Measurements from ENCODE around the gene ARMH1. TPM values are rescaled to one million over a fixed set of nuclear protein-coding genes. Genes with fewer than 3 reads are reported as not detected.

Gene ARMH1
- polyA plus RNA-seq, 1 of the 3 experiments (the other 2 are of a cell fraction) = 6.6 TPM

DNA sequence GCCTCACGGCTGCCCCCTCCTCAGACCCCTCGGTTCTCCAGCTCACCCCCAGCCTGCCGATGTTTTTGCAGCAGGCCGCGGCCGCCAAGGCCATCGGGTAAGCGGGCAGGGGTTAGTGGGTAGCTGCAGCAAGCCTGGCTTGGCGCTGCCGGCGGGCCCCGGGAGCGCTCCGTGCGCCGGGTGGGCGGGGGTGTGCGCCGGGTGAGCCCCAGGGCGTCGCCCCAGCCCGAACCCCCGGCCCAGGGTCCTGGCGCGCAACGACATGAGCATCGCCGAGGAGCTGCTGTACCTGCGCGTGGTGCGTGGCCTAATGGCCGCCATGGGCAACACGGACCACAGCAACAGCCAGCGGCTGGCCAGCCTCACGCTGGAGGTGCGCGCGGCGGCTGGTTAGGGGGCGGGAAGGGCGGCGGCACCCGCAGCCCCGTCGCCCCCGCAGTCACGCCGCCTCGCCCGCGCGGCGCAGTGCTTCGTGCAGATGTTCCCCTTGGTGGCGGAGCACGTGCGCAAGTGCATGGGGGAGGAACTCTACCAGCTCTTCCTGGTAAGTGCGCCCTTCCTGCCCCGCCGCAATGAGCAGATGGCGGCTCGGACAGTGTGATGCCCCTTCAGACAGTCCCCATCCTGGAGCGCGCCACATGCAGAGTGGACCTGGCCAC lies 49.9 kb downstream of the ARMH1 start:
- TF ChIP-seq JUND (IDR thresholded peaks at IDR 0.05) = no peak
- no peak for TF ChIP-seq RXRA (IDR thresholded peaks at IDR 0.05; ENCODE audit: borderline replicate concordance, low read depth)
- TF ChIP-seq ZBTB33 (IDR thresholded peaks at IDR 0.05; ENCODE audit: borderline replicate concordance, low read depth) = no peak
- no peak overlapping the region for H3K4me3 ChIP-seq (ENCODE audit: low read depth in 2 of 2, low read length in 1 of 2)
- no peaks in the 10 kb centered on the region for H4K20me1 ChIP-seq (ENCODE audit: insufficient read depth)
- 85% methylated on average over 21 of the region's 64 CpGs for WGBS (ENCODE audit: low lambda C conversion rate)
- H3K9me3 ChIP-seq = no peaks in the 10 kb centered on the region
- H3K27ac ChIP-seq (ENCODE audit: low read depth in 2 of 2, low read length in 1 of 2) = no peak overlapping the region
- H3K36me3 ChIP-seq (replicated peaks in 1 of 2; ENCODE audit: control insufficient read depth in 1 of 2, insufficient read depth in 2 of 2, low read length in 1 of 2) = no peaks in the 10 kb centered on the region
- no peaks in the 10 kb centered on the region for H3K79me2 ChIP-seq (ENCODE audit: insufficient read depth)
- no peaks in the 10 kb centered on the region for H3K9me2 ChIP-seq
- no peak overlapping the region for H3K9ac ChIP-seq
- no peak overlapping the region for H3K4me2 ChIP-seq
- DNase-seq = no peak
- H3K4me1 ChIP-seq (ENCODE audit: control insufficient read depth in 1 of 2, insufficient read depth in 2 of 2, low read depth in 1 of 2, low read length in 1 of 2) = no peaks in the 10 kb centered on the region
- no peaks in the 10 kb centered on the region for H3K27me3 ChIP-seq (ENCODE audit: insufficient read depth)
- ChIA-PET CTCF (interaction anchor here (0.6 to 1.1 kb wide), 2 partner anchors 10 to 71 kb away, joined by 3 read pairs; no protein-coding TSS in a partner anchor), POLR2A (no interaction called here)
- H2AFZ ChIP-seq (ENCODE audit: low read depth) = no peak overlapping the region
- peaks cover 30% of the 10 kb centered on the region for H3F3A ChIP-seq (replicated peaks; ENCODE audit: insufficient read depth)

- 94% methylated on average over 24 of the region's 27 CpGs for WGBS (ENCODE audit: low lambda C conversion rate)
- Histone ChIP-seq H2AFZ (ENCODE audit: low read depth) (no peak overlapping the region), H3K27ac (ENCODE audit: low read depth in 2 of 2, low read length in 1 of 2) (no peak overlapping the region), H3K9me2 (no peaks in the 10 kb centered on the region), H3K9ac (no peak overlapping the region), H3F3A (replicated peaks; ENCODE audit: insufficient read depth) (peaks cover 34% of the 10 kb centered on the region), H3K27me3 (ENCODE audit: insufficient read depth) (no peaks in the 10 kb centered on the region), H3K4me2 (no peak overlapping the region), H3K4me3 (ENCODE audit: low read depth in 2 of 2, low read length in 1 of 2) (no peak overlapping the region), H4K20me1 (ENCODE audit: insufficient read depth) (no peaks in the 10 kb centered on the region), H3K79me2 (ENCODE audit: insufficient read depth) (no peaks in the 10 kb centered on the region), H3K9me3 (no peaks in the 10 kb centered on the region), H3K4me1 (ENCODE audit: control insufficient read depth in 1 of 2, insufficient read depth in 2 of 2, low read depth in 1 of 2, low read length in 1 of 2) (no peaks in the 10 kb centered on the region), H3K36me3 (replicated peaks in 1 of 2; ENCODE audit: control insufficient read depth in 1 of 2, insufficient read depth in 2 of 2, low read length in 1 of 2) (no peaks in the 10 kb centered on the region)
- TF ChIP-seq SMC3 (IDR thresholded peaks at IDR 0.05; ENCODE audit: low read depth, low read length) (no peak), CHD2 (IDR thresholded peaks at IDR 0.05; ENCODE audit: low read length, partially characterized antibody) (no peak), FOXM1 (IDR thresholded peaks at IDR 0.05; ENCODE audit: low read depth) (no peak), TCF12 (IDR thresholded peaks at IDR 0.05) (no peak), REST (IDR thresholded peaks at IDR 0.05; ENCODE audit: low read depth, low read length) (no peak), PBX3 (IDR thresholded peaks at IDR 0.05) (no peak), RXRA (IDR thresholded peaks at IDR 0.05; ENCODE audit: borderline replicate concordance, low read depth) (no peak), JUND (IDR thresholded peaks at IDR 0.05) (no peak), RFX5 (IDR thresholded peaks at IDR 0.05; ENCODE audit: low read length) (no peak), ELF1 (IDR thresholded peaks at IDR 0.05) (no peak)
- TF ChIP-seq, protein P1, sequence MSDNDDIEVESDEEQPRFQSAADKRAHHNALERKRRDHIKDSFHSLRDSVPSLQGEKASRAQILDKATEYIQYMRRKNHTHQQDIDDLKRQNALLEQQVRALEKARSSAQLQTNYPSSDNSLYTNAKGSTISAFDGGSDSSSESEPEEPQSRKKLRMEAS (IDR thresholded peaks at IDR 0.05; ENCODE audit: low read depth) = no peak
- ChIA-PET POLR2A (no interaction called here), CTCF (interaction anchor here (0.6 to 1.1 kb wide), 2 partner anchors 11 to 72 kb away, joined by 3 read pairs; no protein-coding TSS in a partner anchor)
- no peak for DNase-seq
Measured at GRCh38 chr1:44724955-44725698, 50.6 kb downstream of the ARMH1 start.
